Measurements from ENCODE around the gene FNBP1.

The FNBP1 gene

GRCh38 chr9:129929496-129930125 lies 113.4 kb downstream of the FNBP1 start:
- H3K4ac ChIP-seq (ENCODE audit: low read length), result no peak overlapping the region
- peaks cover 1% of the 10 kb centered on the region for H3K79me1 ChIP-seq (ENCODE audit: low read depth, low read length)
- H2BK15ac ChIP-seq (ENCODE audit: low read length), result no peak overlapping the region
- no peak overlapping the region for H4K8ac ChIP-seq (ENCODE audit: low read depth, low read length)
- H3K4me3 ChIP-seq (ENCODE audit: low read length in 2 of 2), result no peak overlapping the region
- H2AFZ ChIP-seq (ENCODE audit: low read length), result no peak overlapping the region
- H3K9ac ChIP-seq (ENCODE audit: low read depth, low read length, poor library complexity), result no peak overlapping the region
- no peak overlapping the region for H4K91ac ChIP-seq (ENCODE audit: low read depth, low read length, poor library complexity)
- H2AK5ac ChIP-seq (ENCODE audit: low read depth, low read length), result no peak overlapping the region
- no peak overlapping the region for H2BK12ac ChIP-seq (ENCODE audit: low read length)
- no peak overlapping the region for H3K4me2 ChIP-seq (ENCODE audit: insufficient read depth, low read length, poor library complexity, severe bottlenecking)
- H3K27me3 ChIP-seq (ENCODE audit: control insufficient read depth in 3 of 3, insufficient read depth in 3 of 3, low read depth in 1 of 3, low read length in 3 of 3), result no peaks in the 10 kb centered on the region
- no peak for DNase-seq (ENCODE audit: low spot score)
- no peak overlapping the region for H2BK120ac ChIP-seq (ENCODE audit: low read depth, low read length)
- no peak overlapping the region for H3K14ac ChIP-seq (ENCODE audit: low read length)
- H3K36me3 ChIP-seq (replicated peaks in 1 of 2; ENCODE audit: control insufficient read depth in 2 of 2, insufficient read depth in 2 of 2, low read length in 2 of 2), result peaks cover 4 to 36% of the 10 kb centered on the region in 2 donors
- no peaks in the 10 kb centered on the region for H3K9me3 ChIP-seq (replicated peaks in 1 of 2; ENCODE audit: control insufficient read depth in 2 of 2, insufficient read depth in 1 of 2, low read depth in 1 of 2, low read length in 2 of 2)
- no peak overlapping the region for H3K18ac ChIP-seq (ENCODE audit: low read length)
- H3K4me1 ChIP-seq (ENCODE audit: control insufficient read depth in 2 of 2, insufficient read depth in 1 of 2, low read depth in 1 of 2, low read length in 2 of 2), result peaks cover 8 to 16% of the 10 kb centered on the region in 2 donors
- no peak overlapping the region for H3K23ac ChIP-seq (ENCODE audit: low read depth, low read length, poor library complexity)
- H2BK5ac ChIP-seq (ENCODE audit: low read length), result no peak overlapping the region
- no peak overlapping the region for H3K27ac ChIP-seq (replicated peaks; ENCODE audit: low read length)
- no CpG with 5 or more reads among the region's 9 CpGs for WGBS, 2 donors (ENCODE audit: extremely low coverage in 2 of 2, insufficient read length in 2 of 2, insufficient replicate concordance in 1 of 2)

DNA sequence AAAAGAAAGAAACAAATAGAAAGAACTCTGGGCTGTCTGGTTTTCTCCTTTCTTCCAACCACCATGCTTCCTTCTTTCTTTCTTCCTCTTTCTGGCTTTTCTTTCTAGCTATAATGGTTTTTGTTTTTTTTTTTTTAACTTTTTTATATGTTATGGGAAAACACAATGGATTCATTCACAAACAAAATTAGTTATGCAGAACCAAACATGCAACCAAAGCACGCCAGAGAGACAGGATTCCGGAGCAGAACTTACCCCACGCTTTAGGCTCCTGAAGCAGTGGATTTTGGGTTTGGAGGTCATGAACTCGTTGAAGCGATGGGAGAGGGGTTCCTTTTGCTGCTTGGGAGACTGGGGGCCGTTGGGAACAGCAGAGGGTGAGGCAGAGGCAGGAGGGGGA lies 119.4 kb downstream of the FNBP1 start:
- Histone ChIP-seq H2AK5ac (ENCODE audit: low read depth, low read length) (no peak overlapping the region), H3K36me3 (replicated peaks in 1 of 2; ENCODE audit: control insufficient read depth in 2 of 2, insufficient read depth in 2 of 2, low read length in 2 of 2) (peaks cover 7 to 61% of the 10 kb centered on the region in 2 donors), H3K27me3 (ENCODE audit: control insufficient read depth in 3 of 3, insufficient read depth in 3 of 3, low read depth in 1 of 3, low read length in 3 of 3) (no peaks in the 10 kb centered on the region)

DNA sequence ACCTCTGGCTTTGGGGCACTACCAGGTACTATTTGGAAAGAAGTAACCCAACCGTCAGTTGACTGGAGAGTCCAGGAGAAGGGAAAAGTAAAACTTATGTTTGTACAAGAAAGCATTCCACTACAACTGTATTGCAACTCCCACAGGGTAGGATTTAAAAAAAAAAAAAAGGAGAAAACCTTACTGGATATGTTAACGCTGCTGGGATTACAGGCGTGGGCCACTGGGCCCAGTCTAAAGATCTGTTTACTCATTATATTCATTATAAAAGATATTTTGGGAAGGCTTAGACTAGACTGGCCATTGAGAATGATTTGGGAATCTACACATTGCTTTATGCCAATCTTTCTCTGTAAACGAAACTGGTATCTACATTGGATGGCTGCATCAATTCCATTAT lies 121.1 kb downstream of the FNBP1 start:
- no CpG with 5 or more reads among the region's 4 CpGs for WGBS, 2 donors (ENCODE audit: extremely low coverage in 2 of 2, insufficient read length in 2 of 2, insufficient replicate concordance in 1 of 2)
- peaks cover 7 to 53% of the 10 kb centered on the region in 2 donors for H3K36me3 ChIP-seq (replicated peaks in 1 of 2; ENCODE audit: control insufficient read depth in 2 of 2, insufficient read depth in 2 of 2, low read length in 2 of 2)

More for the DNA sequence above, 119.4 kb downstream of the FNBP1 start:
- H4K91ac ChIP-seq (ENCODE audit: low read depth, low read length, poor library complexity), result no peak overlapping the region
- no peaks in the 10 kb centered on the region for H3K79me1 ChIP-seq (ENCODE audit: low read depth, low read length)
- no peak overlapping the region for H3K4ac ChIP-seq (ENCODE audit: low read length)
- no peak overlapping the region for H2BK15ac ChIP-seq (ENCODE audit: low read length)
- H3K4me1 ChIP-seq (ENCODE audit: control insufficient read depth in 2 of 2, insufficient read depth in 1 of 2, low read depth in 1 of 2, low read length in 2 of 2), result no peaks in the 10 kb centered on the region
- H3K14ac ChIP-seq (ENCODE audit: low read length), result no peak overlapping the region
- no CpG with 5 or more reads among the region's 6 CpGs for WGBS, 2 donors (ENCODE audit: extremely low coverage in 2 of 2, insufficient read length in 2 of 2, insufficient replicate concordance in 1 of 2)
- no peak overlapping the region for H4K8ac ChIP-seq (ENCODE audit: low read depth, low read length)
- no peak overlapping the region for H3K9ac ChIP-seq (ENCODE audit: low read depth, low read length, poor library complexity)
- H3K9me3 ChIP-seq (replicated peaks in 1 of 2; ENCODE audit: control insufficient read depth in 2 of 2, insufficient read depth in 1 of 2, low read depth in 1 of 2, low read length in 2 of 2), result no peaks in the 10 kb centered on the region
- no peak overlapping the region for H2AFZ ChIP-seq (ENCODE audit: low read length)
- H2BK120ac ChIP-seq (ENCODE audit: low read depth, low read length), result no peak overlapping the region
- DNase-seq (ENCODE audit: low spot score), result no peak
- H3K4me2 ChIP-seq (ENCODE audit: insufficient read depth, low read length, poor library complexity, severe bottlenecking), result no peak overlapping the region
- no peak overlapping the region for H3K18ac ChIP-seq (ENCODE audit: low read length)
- H2BK12ac ChIP-seq (ENCODE audit: low read length), result no peak overlapping the region
- H3K4me3 ChIP-seq (ENCODE audit: low read length in 2 of 2), result no peak overlapping the region
- no peak overlapping the region for H3K23ac ChIP-seq (ENCODE audit: low read depth, low read length, poor library complexity)
- no peak overlapping the region for H3K27ac ChIP-seq (replicated peaks; ENCODE audit: low read length)
- H2BK5ac ChIP-seq (ENCODE audit: low read length), result no peak overlapping the region

DNA sequence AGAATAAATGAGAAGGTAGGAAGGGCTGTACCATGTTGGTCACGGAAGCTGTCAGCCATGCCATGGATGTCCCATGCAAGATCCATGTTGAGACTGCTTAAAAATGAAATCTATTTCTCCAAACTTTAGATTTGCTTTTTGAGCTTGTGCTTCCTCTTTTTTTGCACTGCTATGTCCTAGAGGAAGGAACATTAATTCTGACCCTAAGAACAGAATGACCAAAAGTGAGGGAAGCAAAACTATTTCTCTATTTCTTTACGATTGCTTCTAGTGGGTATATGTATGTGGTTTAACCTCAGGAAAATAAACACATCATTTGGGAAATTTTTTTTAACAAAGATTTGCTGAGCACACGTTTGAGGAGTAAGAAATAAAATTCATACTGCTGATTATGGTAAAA lies 123.1 kb downstream of the FNBP1 start:
- H3K79me1 ChIP-seq (ENCODE audit: low read depth, low read length), result no peaks in the 10 kb centered on the region
- no CpG with 5 or more reads among the region's 3 CpGs for WGBS, 2 donors (ENCODE audit: extremely low coverage in 2 of 2, insufficient read length in 2 of 2, insufficient replicate concordance in 1 of 2)

More for the DNA sequence above, 121.1 kb downstream of the FNBP1 start:
- no peak overlapping the region for H2BK5ac ChIP-seq (ENCODE audit: low read length)
- H2BK12ac ChIP-seq (ENCODE audit: low read length), result no peak overlapping the region
- H3K27me3 ChIP-seq (ENCODE audit: control insufficient read depth in 3 of 3, insufficient read depth in 3 of 3, low read depth in 1 of 3, low read length in 3 of 3), result no peaks in the 10 kb centered on the region
- H2BK15ac ChIP-seq (ENCODE audit: low read length), result no peak overlapping the region
- no peak overlapping the region for H3K9ac ChIP-seq (ENCODE audit: low read depth, low read length, poor library complexity)
- DNase-seq (ENCODE audit: low spot score), result no peak
- no peak overlapping the region for H3K27ac ChIP-seq (replicated peaks; ENCODE audit: low read length)
- no peak overlapping the region for H4K8ac ChIP-seq (ENCODE audit: low read depth, low read length)
- H3K23ac ChIP-seq (ENCODE audit: low read depth, low read length, poor library complexity), result no peak overlapping the region
- H4K91ac ChIP-seq (ENCODE audit: low read depth, low read length, poor library complexity), result no peak overlapping the region
- H2AFZ ChIP-seq (ENCODE audit: low read length), result no peak overlapping the region
- H3K14ac ChIP-seq (ENCODE audit: low read length), result no peak overlapping the region
- H3K4me1 ChIP-seq (ENCODE audit: control insufficient read depth in 2 of 2, insufficient read depth in 1 of 2, low read depth in 1 of 2, low read length in 2 of 2), result no peaks in the 10 kb centered on the region
- no peaks in the 10 kb centered on the region for H3K79me1 ChIP-seq (ENCODE audit: low read depth, low read length)
- H3K9me3 ChIP-seq (replicated peaks in 1 of 2; ENCODE audit: control insufficient read depth in 2 of 2, insufficient read depth in 1 of 2, low read depth in 1 of 2, low read length in 2 of 2), result no peaks in the 10 kb centered on the region
- H3K4me2 ChIP-seq (ENCODE audit: insufficient read depth, low read length, poor library complexity, severe bottlenecking), result no peak overlapping the region
- H3K18ac ChIP-seq (ENCODE audit: low read length), result no peak overlapping the region
- H3K4ac ChIP-seq (ENCODE audit: low read length), result no peak overlapping the region
- H3K4me3 ChIP-seq (ENCODE audit: low read length in 2 of 2), result no peak overlapping the region
- no peak overlapping the region for H2AK5ac ChIP-seq (ENCODE audit: low read depth, low read length)
- no peak overlapping the region for H2BK120ac ChIP-seq (ENCODE audit: low read depth, low read length)

More for the DNA sequence above, 123.1 kb downstream of the FNBP1 start:
- Histone ChIP-seq H3K4ac (ENCODE audit: low read length) (no peak overlapping the region), H3K4me3 (ENCODE audit: low read length in 2 of 2) (no peak overlapping the region), H3K4me2 (ENCODE audit: insufficient read depth, low read length, poor library complexity, severe bottlenecking) (no peak overlapping the region), H2BK15ac (ENCODE audit: low read length) (no peak overlapping the region), H3K27me3 (ENCODE audit: control insufficient read depth in 3 of 3, insufficient read depth in 3 of 3, low read depth in 1 of 3, low read length in 3 of 3) (no peaks in the 10 kb centered on the region), H3K23ac (ENCODE audit: low read depth, low read length, poor library complexity) (no peak overlapping the region), H3K18ac (ENCODE audit: low read length) (no peak overlapping the region), H3K27ac (replicated peaks; ENCODE audit: low read length) (no peak overlapping the region), H2BK5ac (ENCODE audit: low read length) (no peak overlapping the region), H3K36me3 (replicated peaks in 1 of 2; ENCODE audit: control insufficient read depth in 2 of 2, insufficient read depth in 2 of 2, low read length in 2 of 2) (peaks cover 5 to 41% of the 10 kb centered on the region in 2 donors), H2BK120ac (ENCODE audit: low read depth, low read length) (no peak overlapping the region), H3K9ac (ENCODE audit: low read depth, low read length, poor library complexity) (no peak overlapping the region), H2AK5ac (ENCODE audit: low read depth, low read length) (no peak overlapping the region), H4K8ac (ENCODE audit: low read depth, low read length) (no peak overlapping the region), H3K4me1 (ENCODE audit: control insufficient read depth in 2 of 2, insufficient read depth in 1 of 2, low read depth in 1 of 2, low read length in 2 of 2) (no peaks in the 10 kb centered on the region), H3K9me3 (replicated peaks in 1 of 2; ENCODE audit: control insufficient read depth in 2 of 2, insufficient read depth in 1 of 2, low read depth in 1 of 2, low read length in 2 of 2) (no peaks in the 10 kb centered on the region), H2AFZ (ENCODE audit: low read length) (no peak overlapping the region), H3K14ac (ENCODE audit: low read length) (no peak overlapping the region), H4K91ac (ENCODE audit: low read depth, low read length, poor library complexity) (no peak overlapping the region), H2BK12ac (ENCODE audit: low read length) (no peak overlapping the region)
- no peak for DNase-seq (ENCODE audit: low spot score)
